HL-60 (cell line): ENCODE results near the gene NRDC.

ENCODE experiments used
- DNase-seq, 2 experiments: peaks; one replicate each; pipeline ENCODE4 v3.0.0-alpha.2; 2010 to 2020; ENCODE audit warnings: low read depth in 1 of 2, low spot score in 1 of 2
- H3K27ac ChIP-seq: fragments of 250-450 bp; sonication (Bioruptor Pico); replicated peaks from 2 replicates; pipeline ENCODE4 v1.5.1; 2020; ENCODE audit warnings: mild to moderate bottlenecking, moderate library complexity
- H3K27me3 ChIP-seq: fragments of 250-450 bp; sonication (Bioruptor Pico); 2 replicates; pipeline ENCODE4 v1.5.1; 2021; ENCODE audit warnings: mild to moderate bottlenecking, moderate library complexity; ENCODE audit not compliant: insufficient read depth, poor library complexity, severe bottlenecking
- H3K4me3 ChIP-seq: replicated peaks from 2 replicates; pipeline ENCODE4 v1.5.1; 2011; ENCODE audit warnings: mild to moderate bottlenecking, control low read depth, low read length; ENCODE audit not compliant: insufficient read depth
- CTCF ChIP-seq: IDR thresholded peaks from one replicate; pipeline ENCODE4 v1.5.1; 2011; ENCODE audit warnings: low read length, control low read depth, inconsistent platforms; ENCODE audit not compliant: insufficient read depth
- GABPA ChIP-seq: IDR thresholded peaks from 2 replicates; pipeline ENCODE4 v1.6.1; 2012; ENCODE audit warnings: low read depth
- POLR2AphosphoS5 ChIP-seq: IDR thresholded peaks from 2 replicates; pipeline ENCODE4 v1.6.1; 2012; ENCODE audit warnings: low read depth
- REST ChIP-seq: IDR thresholded peaks from 2 replicates; pipeline ENCODE4 v1.6.1; 2012; ENCODE audit warnings: low read depth; ENCODE audit not compliant: insufficient replicate concordance
- SPI1 ChIP-seq: IDR thresholded peaks from 2 replicates; pipeline ENCODE4 v1.6.1; 2012; ENCODE audit warnings: low read depth, mild to moderate bottlenecking, borderline replicate concordance

The NRDC gene

GRCh38 chr1:51859333-51859732, 19.2 kb downstream of the NRDC start:
- no peak for DNase-seq
- TF ChIP-seq SPI1 (no peak), CTCF (no peak), GABPA (no peak), POLR2AphosphoS5 (no peak), REST (no peak)
- no peak overlapping the region for H3K4me3 ChIP-seq
- no peaks in the 10 kb centered on the region for H3K27me3 ChIP-seq
- no peak overlapping the region for H3K27ac ChIP-seq

- no peak for TF ChIP-seq SPI1
- no peak for TF ChIP-seq CTCF
- no peak for TF ChIP-seq GABPA
- TF ChIP-seq REST = no peak
- no peak for TF ChIP-seq POLR2AphosphoS5
- Histone ChIP-seq H3K27ac (no peak overlapping the region), H3K4me3 (no peak overlapping the region), H3K27me3 (no peaks in the 10 kb centered on the region)
- no peak for DNase-seq
Measured at GRCh38 chr1:51858892-51859291, 19.6 kb downstream of the NRDC start.

- no peak for TF ChIP-seq GABPA
- TF ChIP-seq CTCF = no peak
- no peak for TF ChIP-seq SPI1
- TF ChIP-seq REST = no peak
- H3K4me3 ChIP-seq = no peak overlapping the region
- no peak overlapping the region for H3K27ac ChIP-seq
- H3K27me3 ChIP-seq = no peaks in the 10 kb centered on the region
- DNase-seq = no peak
Measured at GRCh38 chr1:51856745-51857144, 21.8 kb downstream of the NRDC start.
